RKO (cell line): Measurements from ENCODE around the gene DGUOK.
A peak's percentile ranks its signal among the peaks of the same experiment; 100 is the strongest.
"Not testable (repeated sequence)": the region's sequence is repeated elsewhere in the genome, so short reads cannot be mapped to it uniquely, and the experiment has no call there.

ENCODE experiments used
- DNase-seq: peaks from one replicate; pipeline ENCODE4 v3.0.0-alpha.2; 2016; ENCODE audit warnings: low spot score

Gene DGUOK

DNA sequence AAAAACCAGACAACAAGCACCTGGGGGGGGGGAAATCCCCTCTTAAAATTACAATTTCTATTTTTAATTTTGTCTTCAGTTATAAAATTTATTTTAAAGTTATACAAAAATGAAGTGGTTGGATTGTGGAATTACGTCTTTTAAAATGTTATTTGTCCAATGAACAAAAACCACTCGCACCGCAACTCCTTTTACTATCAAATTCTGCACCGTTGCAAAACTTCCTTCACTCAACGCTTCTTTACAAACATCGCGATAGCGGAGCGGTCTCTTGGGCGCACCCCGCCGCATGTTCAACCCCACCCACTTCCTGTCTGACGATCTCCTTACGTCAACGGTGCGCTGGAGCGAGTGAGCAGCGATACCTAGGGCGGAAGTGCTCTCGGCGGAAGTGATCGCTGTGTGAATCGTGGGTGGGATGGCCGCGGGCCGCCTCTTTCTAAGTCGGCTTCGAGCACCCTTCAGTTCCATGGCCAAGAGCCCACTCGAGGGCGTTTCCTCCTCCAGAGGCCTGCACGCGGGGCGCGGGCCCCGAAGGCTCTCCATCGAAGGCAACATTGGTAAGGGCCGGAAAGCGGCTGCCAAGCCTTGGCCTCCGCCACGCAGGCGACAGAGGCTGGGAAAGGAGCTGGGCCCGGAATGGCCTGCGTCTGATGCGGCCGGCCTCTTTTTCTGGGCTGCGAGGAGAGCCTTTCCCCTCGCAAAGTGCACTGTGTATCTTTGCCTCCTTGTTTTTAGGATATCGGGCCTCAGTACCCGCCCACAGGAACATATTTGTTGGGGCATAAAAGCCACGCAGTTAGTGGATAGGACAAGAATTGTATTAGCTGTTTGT lies at the start of gene DGUOK:
Gene DGUOK (plus strand): TSS at position 388 of the 835 bp plus-strand sequence. CDS start 31 bp downstream, at position 419.
- peak; percentile 99 for DNase-seq

DNA sequence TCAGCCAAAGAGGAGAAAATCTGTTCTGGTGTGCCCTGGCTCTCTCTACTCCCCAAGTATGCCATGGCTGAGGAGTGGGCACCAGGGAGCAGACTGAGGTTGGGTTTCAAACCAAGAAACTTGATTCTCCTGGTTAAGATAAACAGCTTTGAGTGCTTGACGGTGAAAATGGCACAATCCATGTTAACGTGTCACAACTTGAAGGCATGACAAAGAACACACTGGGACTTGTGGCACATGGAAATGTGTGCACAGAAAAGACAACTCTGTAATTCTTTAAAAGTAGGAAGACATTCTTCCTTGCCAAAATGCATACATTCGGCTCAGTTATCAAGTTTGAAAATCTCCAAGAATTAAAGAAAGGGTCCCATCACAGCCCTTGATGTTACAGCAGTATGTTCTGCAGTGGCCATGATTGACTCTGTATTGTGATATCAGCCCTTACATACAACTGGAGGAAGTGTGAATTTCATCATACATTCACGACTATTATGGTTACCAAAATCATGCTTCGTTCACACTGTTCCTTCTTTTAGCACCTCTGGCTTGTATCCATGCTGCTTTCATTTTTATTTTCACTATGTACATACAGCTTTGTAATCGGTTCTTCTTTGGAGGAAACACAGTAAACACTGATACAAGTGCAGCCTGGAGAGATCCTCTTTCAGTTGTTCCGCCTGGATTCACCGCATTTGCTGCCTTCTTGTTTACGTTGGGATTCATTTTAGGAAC lies 49.4 kb upstream of the DGUOK start:
- DNase-seq = no peak

DNA sequence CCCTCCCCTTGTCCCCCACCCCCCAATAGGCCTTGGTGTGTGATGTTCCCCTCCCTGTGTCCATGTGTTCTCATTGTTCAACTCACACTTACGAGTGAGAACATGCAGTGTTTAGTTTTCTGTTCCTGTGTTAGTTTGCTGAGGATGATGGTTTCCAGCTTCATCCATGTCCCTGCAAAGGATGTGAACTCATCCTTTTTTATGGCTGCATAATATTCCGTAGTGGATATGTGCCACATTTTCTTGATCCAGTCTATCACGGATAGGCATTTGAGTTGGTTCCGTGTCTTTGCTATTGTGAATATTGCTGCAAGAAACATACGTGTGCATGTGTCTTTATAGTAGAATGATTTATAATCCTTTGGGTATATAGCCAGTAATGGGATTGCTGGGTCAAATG lies 48.7 kb upstream of the DGUOK start:
- not testable (repeated sequence) for DNase-seq

DNA sequence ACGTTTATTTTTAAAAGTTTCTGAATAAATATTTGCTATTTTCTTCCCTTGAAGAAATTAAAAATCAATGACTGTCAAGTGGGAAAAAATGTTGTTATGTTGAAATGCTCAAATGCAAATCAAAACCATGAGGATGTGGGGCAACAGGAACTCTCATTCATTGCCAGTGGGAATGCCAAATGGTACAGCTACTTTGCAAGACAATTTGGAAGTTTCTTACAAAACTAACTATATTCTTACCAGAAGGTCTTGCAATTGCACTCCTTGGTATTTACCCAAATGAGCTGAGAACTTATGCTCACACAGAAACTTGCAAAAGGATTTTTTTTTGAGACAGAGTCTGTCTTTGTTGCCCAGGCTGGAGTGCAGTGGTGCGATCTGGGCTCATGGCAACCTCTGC lies 41.3 kb upstream of the DGUOK start:
- DNase-seq = no peak

DNA sequence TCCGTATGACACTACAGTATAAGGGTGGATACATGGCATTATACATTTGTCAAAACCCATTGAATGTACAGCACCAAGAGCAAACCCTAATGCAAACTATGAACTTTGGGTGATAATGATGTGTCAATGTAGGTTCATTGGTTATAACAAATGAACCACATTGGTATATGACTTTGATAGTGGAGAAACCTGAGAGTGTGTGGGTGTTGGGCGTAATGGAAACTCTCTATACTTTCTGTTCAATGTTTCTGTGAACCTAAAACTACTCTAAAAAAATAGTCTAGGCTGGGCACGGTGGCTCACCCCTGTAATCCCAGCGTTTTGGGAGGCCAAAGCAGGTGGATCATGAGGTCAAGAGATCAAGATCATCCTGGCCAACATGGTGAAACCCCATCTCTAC lies 40.3 kb upstream of the DGUOK start:
- no peak for DNase-seq

DNA sequence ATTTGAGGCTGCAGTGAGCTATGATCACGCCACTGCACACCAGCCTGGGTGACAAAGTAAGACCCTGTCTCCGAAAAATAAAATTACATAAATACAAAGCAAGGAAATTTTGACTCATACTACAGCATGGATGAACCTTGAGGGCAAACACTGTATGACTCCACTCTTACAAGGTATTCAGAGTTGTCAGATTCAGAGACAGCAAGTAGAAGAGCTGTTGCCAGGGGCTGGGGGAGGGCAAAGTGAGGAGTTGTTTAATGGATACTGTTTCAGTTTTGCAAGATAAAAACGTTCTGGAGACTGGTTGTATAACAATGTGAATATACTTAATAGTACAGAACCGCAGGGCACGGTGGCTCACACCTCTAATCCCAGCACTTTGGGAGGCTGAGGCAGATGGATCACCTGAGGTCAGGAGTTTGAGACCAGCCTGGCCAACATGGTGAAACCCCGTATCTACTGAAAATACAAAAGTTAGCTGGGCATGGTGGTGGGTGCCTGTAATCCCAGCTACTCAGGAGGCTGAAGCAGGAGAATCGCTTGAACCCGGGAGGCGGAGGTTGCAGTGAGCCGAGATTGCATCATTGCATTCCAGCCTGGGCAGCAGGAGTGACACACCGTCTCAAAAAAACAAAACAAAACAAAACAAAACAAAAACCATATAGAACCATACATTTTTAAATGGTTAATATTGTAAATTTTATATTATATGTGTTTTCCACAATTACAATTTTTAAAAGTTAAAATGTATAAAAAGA lies 38.9 kb upstream of the DGUOK start:
- DNase-seq = peak; percentile 23

DNA sequence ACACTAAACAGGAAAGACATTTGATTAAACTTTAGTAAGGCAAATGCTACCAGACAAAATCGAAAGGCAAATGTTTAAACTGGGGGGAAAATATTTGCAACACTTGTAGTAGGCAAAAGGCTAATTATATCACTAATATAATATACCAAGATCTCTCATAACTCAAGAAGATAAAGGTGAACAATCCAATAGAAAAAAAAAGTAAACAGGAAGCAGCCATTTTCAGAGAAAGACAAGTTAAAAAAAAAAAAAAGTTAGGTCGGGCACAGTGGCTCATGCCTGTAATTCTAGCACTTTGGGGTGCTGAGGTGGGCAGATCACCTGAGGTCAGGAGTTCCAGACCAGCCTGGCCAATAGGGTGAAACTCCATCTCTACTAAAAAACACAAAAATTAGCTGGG lies 38.3 kb upstream of the DGUOK start:
- no peak for DNase-seq

DNA sequence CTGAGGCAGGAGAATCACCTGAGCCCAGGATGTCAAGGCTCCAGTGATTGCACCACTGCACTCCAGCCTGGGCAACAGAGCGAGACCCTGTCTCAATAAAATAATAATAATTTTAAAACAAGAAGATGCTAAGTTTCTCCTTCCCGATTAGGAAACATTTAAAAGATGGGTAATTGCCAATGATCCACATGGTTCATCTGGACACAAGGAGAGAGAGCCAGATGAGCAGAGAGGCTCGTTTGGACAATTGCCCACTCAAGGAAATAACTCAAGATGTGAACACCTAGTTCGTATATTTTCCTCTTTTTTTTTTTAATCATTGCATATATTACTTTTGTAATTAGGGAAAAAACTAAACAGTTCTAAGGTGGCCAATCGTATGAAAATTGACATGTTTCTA lies 37.5 kb upstream of the DGUOK start:
- DNase-seq = no peak

DNA sequence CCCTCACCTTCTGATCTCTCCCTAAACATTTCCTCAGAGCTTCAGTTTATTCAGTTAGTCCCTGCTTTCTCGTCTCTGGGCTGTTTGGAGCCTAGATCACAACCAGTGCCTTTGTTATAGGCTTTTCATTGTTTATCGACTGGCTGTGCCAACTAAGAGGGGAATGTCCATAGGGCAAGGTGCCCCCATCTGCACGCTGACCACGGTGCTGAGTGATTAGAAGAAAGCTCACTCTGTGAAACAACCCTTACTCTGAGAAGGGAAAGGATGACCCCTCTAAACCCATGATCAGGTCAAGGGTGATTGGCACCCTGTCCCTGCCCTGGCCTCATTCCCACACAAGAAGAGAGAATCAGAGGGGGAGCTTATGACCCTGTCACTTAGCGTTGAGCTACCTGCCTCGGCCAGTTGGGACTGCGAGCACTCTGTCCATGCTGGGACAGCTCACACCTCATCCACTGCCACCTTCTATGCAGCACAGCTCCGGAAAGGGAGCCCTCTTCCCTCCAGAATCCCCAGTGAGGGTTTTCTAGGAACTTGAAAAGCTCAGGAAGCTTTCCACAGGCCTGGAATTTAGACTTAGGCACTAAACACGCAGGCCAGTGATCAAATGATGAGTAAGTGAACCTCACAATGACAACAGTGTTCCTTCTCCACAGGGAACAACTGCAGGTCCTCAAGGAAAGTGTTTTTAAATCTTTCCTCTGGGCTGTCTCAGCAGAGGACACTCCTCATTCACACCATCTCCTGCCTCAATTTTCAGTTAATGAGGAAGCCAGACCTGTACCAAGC lies 36.2 kb upstream of the DGUOK start:
- peak; percentile 18 for DNase-seq

DNA sequence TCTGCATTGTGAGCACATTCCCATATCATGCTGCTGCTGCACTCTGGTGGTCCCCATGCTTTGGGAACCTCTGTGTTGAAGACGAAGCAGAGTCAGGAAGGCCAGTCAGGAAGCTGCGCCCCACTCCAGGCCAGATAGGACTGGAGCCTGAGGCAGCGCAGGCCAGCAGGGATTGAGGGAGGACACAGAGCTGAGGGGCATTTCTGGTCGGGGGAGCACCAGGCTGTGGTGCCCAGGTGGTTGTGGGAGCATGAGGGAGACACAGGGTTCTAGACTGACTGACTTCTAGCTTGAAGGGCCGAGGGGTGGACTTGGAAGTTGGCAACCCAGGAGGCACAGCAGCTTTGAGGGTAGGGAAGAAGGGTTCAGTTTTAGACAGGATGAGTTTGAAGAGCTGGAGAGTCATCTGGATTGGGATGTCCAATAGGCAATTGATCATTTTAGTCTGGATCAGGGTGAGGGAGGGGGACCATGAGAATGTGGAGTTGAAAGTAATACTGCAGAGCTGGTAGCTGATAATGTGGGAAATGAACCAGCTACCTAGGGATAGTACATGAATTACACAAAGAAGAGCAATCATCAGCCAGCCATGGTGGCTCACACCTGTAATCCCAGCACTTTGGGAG lies 35.3 kb upstream of the DGUOK start:
- no peak for DNase-seq

DNA sequence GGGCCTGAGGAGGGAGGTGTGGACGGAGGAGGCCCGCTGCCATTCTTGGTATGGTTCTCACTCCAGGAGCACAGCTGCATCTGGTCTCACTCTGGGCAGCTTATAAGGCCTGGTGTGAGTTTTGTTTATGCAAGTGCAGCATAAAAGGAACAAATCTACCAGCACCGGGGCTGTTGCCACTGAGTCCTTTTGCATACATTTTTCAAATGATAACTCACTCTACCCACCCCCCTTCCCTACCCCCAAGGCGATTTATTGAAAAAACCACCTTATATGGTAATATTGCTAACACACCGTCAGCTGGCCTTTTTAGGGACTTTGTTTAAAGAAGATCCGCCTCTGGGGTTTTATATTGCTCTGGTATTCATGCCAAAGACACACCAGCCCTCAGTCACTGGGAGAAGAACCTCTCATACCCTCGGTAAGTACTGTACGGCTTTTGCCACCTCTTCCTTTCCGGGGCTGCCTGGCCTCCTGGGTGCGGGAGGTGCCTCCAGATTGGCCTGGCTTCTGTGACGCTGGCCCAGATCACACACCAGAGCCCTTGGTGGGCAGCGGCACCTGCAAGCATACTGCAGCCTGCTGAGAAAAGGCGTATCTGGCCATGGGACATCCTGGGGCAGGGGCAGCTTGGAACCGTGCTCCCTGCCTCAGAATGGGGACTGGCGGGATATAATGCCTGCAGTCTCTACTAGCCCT lies 33.9 kb upstream of the DGUOK start, which contains the start of gene ACTG2:
Gene ACTG2 (plus strand): TSS at position 378 of the 699 bp plus-strand sequence. CDS start 8,304 bp downstream, outside the sequence.
- DNase-seq = no peak

DNA sequence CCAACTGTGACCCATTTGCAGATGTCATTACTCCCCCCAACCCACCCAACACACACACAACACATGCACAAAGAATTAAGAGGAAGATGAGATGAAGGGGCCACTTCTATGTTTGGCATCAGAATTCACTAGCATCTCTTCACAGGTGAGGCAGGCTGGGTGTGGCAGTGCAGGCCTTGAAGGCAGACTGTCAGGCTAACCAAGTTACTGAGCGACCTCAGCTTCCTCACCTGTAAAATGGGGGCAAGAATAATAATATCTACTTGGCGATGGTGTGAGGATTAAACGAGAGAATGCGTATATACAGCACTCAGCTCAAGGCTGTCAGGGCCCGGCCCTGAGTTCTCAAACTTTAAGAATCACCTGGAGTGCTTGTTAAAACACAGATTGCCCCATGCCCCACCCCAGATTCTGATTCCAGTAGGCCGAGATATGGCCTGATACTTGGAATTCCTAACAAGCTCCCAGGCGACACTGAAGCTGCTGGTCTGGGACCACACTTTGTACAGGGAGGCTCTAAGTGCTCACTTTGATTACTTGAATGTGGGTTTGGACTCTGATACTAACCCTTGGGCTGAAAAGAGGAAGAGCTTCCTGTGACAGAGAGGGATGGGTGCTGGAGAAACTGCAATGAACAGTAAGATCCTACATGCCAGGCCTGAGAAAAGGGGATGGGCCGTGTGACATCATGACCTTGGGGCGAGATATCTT lies 32.8 kb upstream of the DGUOK start:
- DNase-seq = no peak

DNA sequence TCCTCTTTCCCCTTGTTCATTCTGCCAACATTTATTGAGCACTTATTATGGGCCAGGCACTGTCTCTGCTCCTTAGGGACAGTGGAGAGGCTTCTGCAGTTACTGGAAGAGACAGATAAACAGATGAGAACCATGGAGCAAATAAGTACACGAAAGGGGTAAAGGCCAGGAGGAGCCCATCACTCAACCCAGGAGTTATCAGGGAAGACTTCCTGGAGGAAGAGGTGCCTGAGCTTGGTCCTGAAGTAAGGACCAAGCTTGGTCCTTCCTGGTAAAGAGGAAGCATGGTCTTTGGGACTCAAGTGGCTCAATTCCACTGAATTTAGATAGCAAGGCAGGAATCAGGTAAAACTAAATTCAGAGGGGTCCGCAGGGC lies 32.2 kb upstream of the DGUOK start:
- DNase-seq = no peak

DNA sequence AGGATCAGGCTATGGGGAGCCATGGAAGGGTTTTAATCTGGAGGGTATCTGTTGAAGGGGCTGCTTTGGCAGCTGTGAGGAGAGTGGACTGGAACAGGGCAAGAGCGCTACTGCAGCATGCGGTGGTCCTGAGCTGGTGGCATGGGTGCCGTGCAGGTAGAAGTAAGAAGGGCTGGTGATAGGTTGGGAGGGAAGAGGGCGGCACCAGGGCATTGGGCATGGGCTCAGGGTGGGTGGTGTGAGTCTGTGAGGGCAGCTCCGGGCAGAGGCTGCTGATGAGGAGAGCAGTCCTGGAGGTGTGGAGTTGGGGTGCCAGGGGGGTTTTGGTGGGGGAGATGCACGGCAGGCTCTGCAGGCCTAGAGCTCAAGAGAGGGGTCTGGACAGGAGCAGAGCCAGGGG lies 31.8 kb upstream of the DGUOK start:
- DNase-seq = no peak

DNA sequence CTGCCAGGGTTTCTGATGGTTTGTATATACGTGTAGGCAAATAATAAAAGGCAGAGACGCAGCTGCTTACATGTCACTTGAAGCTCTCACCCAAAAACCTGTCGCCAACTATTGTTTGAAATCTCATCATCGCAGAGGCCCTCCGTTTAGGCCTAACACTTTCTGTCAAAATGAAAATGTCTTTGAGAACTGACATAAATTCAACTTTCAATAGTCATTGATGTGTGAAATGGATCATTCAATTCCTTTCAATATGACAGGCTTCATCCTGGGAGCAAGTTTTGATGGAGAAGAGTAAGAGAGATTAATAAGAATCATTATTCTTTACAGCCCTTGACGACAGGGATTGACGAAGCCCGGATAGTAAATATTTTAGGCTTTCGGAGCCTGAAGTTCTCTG lies 31.2 kb upstream of the DGUOK start:
- DNase-seq = no peak

DNA sequence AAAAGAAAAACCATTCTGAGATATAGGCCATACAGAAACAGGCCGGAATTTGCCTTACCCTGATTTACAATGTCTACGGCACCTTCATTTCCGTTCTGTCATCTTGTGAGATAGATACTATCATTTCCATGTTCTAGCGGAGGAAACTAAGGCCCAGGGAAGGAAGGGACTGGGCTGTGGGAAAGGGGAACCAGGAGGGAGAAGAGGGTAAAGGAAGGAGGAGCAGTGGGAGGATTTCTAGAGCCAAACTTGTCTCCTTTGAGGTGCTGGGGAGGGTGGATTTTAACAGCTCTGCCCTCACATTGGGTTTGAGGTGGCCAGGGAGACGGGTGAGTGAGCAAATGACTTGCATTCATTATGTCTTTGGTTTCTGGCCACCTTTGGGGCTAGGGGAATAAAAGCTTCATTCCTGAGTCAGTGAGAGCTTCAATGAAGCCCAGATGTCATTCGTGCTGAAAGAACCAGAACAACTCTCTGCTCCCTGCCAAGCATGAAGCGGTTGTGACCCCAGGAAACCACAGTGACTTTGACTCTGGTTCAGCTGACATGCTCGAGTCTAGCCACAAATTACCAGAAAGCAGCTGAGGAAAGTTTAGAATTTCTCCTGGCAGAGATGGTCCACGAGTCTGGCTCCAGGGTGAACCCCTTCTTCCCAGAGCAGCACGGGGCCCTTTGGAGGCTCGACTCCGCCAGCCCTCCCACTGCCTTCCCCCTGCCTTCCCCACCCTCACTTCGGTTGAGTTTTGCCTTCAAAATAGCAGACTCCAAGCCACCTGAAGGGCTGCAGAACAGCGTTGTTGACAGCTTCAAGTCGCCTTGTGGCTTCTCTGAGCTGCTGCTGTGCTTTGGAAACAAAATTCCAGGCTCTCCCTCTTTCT lies 30.1 kb upstream of the DGUOK start:
- DNase-seq = no peak

DNA sequence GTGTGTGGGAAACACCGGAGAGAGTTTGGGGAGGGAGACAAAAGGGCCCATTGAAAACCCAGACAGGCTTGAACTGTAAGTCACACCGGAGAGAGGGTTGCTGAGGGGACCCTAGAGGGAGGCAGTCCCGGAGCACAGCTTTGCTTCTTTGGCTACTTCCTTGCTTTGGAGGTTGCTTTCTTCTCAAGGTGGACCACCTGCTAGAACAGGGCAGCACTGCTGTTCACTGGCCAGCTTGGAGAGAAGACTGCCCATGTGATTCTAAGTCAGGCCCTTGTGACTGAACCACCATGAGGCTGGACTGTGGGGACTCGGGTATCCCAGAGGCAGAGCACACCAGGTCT lies 29.5 kb upstream of the DGUOK start:
- DNase-seq = no peak

DNA sequence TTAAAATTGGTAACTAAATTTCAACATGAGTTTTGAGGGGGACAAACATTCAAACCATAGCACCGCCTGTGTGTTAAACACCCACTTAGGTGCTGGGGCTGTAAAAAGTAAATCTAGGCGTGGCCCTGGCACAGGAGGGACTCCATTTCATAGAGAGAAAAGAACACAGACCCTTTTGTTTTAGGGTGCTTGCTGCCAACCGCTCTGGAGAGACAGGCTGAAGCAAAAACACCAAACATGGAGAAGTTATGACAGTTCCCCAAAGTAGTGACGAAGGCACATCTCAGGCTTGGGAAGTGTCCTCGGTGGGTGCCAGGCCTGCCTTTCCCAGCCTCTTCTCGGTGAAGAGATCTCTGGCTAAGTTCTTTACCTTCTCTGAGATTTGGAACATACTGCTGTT lies 28.7 kb upstream of the DGUOK start:
- no peak for DNase-seq

DNA sequence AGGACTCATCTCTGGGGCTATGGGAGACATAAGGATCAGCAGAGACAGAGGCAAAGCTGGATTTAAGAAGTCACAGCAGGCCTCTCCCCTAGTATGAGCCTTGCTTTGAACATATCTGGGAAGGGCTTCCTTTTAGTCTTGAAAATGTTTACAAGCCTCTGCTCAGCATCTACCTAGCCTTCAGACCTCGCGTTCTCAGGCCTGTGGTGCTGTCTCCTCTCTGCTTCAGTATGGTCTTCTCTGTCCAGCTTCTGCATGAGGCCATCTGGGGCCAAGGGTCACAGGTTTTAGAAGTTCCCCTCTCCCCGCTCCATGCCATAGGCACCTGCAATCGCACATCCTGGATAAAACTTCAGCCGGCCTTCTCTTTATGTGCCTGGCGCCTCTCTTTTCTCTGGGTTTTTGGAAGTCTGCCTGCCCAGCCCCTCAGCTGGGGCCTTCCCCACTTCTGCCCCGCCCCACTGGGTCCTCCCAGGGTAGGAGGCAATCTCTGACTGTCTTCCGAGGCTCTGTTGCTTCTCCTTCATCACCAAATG lies 26.8 kb upstream of the DGUOK start:
- DNase-seq = no peak
